A673 (cell line): ENCODE measurements around the gene POLD4.

Experiments used
- CTCF ChIP-seq: fragments of 300-800, 200-600 bp; sonication (generic); conservative IDR thresholded peaks from 2 replicates; pipeline ENCODE4 v1.5.1; 2017; ENCODE audit warnings: low read depth, mild to moderate bottlenecking, antibody characterized with exemption, low read length, moderate library complexity, mixed read lengths
- EZH2 ChIP-seq: fragments of 200-600 bp; sonication (generic); IDR thresholded peaks from 2 replicates; pipeline ENCODE4 v1.6.1; 2017; ENCODE audit warnings: borderline replicate concordance, low read depth, mild to moderate bottlenecking, mixed read lengths, antibody characterized with exemption, low read length; ENCODE audit not compliant: poor library complexity, severe bottlenecking

- TF ChIP-seq CTCF (no peak), EZH2 (no peak)
Observed at GRCh38 chr11:67396259-67396581, 42.9 kb upstream of the POLD4 start.
